ENCODE results near the gene TMEM108.

DNA sequence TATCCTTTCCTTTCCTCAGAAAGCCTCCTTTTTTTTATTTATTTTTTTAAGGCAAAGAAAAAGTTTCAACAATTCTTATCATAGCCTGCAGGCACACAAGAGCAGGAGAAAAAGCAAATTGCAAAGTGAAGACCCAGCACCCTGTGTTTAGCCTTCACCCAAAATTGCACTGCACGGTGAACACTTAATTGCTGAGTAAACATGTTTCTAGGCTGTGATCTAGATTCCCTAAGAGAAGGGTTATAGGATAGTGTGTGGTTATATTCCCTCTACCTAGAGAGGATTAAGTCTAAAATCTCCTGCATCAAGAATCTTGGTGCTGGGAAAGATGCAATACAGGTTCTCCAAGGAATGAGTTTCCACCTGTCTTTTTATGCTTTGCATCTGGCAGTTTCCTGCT lies 291.4 kb downstream of the TMEM108 start:
- TF ChIP-seq, protein P1, sequence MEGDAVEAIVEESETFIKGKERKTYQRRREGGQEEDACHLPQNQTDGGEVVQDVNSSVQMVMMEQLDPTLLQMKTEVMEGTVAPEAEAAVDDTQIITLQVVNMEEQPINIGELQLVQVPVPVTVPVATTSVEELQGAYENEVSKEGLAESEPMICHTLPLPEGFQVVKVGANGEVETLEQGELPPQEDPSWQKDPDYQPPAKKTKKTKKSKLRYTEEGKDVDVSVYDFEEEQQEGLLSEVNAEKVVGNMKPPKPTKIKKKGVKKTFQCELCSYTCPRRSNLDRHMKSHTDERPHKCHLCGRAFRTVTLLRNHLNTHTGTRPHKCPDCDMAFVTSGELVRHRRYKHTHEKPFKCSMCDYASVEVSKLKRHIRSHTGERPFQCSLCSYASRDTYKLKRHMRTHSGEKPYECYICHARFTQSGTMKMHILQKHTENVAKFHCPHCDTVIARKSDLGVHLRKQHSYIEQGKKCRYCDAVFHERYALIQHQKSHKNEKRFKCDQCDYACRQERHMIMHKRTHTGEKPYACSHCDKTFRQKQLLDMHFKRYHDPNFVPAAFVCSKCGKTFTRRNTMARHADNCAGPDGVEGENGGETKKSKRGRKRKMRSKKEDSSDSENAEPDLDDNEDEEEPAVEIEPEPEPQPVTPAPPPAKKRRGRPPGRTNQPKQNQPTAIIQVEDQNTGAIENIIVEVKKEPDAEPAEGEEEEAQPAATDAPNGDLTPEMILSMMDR (IDR thresholded peaks at IDR 0.05; ENCODE audit: low read depth, low read length, poor library complexity, severe bottlenecking) = no peak
- no peak for TF ChIP-seq EZH2phosphoT487 (IDR thresholded peaks at IDR 0.05; ENCODE audit: borderline replicate concordance, low read length)
